ENCODE measurements around the gene STXBP3. TPM values are rescaled to one million over a fixed set of nuclear protein-coding genes. Genes with fewer than 3 reads are reported as not detected.

STXBP3 gene
- total RNA-seq, 4 donors from 2014 or later, result 51.0 to 75.8 (median 68.9) TPM

DNA sequence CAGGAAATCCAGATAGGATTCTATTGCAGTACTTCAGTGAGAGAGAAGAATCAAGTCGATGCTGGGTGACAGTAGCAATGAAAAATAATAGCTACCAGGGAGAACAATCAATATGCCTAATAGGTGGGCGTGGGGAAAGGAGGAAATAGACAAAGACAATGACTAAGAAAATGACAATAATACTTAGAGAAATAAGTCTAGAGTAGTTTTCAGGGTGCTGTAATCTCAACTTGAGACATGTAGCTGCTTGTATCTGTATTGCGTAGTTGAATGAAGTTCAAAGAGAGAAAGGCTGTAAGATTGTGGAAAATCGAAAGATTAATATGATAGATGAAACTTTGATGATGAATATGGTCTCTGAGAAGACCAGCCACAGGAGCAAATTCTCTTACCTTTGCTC is 2.6 kb downstream of the STXBP3 start:
- WGBS, 2 donors, result 88 to 93% methylated on average over 4 of the region's 4 CpGs
- TF ChIP-seq POLR2A (IDR thresholded peaks at IDR 0.05) (no peak), EP300 (IDR thresholded peaks at IDR 0.05) (no peak)
- TF ChIP-seq, protein P1, sequence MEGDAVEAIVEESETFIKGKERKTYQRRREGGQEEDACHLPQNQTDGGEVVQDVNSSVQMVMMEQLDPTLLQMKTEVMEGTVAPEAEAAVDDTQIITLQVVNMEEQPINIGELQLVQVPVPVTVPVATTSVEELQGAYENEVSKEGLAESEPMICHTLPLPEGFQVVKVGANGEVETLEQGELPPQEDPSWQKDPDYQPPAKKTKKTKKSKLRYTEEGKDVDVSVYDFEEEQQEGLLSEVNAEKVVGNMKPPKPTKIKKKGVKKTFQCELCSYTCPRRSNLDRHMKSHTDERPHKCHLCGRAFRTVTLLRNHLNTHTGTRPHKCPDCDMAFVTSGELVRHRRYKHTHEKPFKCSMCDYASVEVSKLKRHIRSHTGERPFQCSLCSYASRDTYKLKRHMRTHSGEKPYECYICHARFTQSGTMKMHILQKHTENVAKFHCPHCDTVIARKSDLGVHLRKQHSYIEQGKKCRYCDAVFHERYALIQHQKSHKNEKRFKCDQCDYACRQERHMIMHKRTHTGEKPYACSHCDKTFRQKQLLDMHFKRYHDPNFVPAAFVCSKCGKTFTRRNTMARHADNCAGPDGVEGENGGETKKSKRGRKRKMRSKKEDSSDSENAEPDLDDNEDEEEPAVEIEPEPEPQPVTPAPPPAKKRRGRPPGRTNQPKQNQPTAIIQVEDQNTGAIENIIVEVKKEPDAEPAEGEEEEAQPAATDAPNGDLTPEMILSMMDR (IDR thresholded peaks at IDR 0.05), result no peak

GRCh38 chr1:108750476-108751181 is 4.2 kb downstream of the STXBP3 start:
- Histone ChIP-seq H3K4me3 (no peak overlapping the region), H3K27ac (no peak overlapping the region), H3K27me3 (no peaks in the 10 kb centered on the region), H3K4me1 (peaks cover 0 to 62% (median 7%) of the 10 kb centered on the region in 4 donors), H3K9me3 (no peaks in the 10 kb centered on the region), H3K36me3 (peaks cover 0 to 26% (median 0%) of the 10 kb centered on the region in 3 donors)
- DNase-seq (ENCODE audit: low spot score in 2 of 2), result no peak
- TF ChIP-seq EP300 (IDR thresholded peaks at IDR 0.05) (no peak), POLR2A (IDR thresholded peaks at IDR 0.05) (no peak)
- TF ChIP-seq, protein P1 (IDR thresholded peaks at IDR 0.05), result no peak
- WGBS, 2 donors, result 67 to 87% methylated on average over 1 of the region's 1 CpG

More for the DNA sequence above, 2.6 kb downstream of the STXBP3 start:
- H3K4me1 ChIP-seq, result peaks cover 0 to 55% (median 7%) of the 10 kb centered on the region in 4 donors
- no peaks in the 10 kb centered on the region for H3K27me3 ChIP-seq
- DNase-seq (ENCODE audit: low spot score in 2 of 2), result no peak
- peaks cover 0 to 13% (median 0%) of the 10 kb centered on the region in 3 donors for H3K36me3 ChIP-seq
- no peaks in the 10 kb centered on the region for H3K9me3 ChIP-seq
- H3K27ac ChIP-seq, result no peak overlapping the region
- no peak overlapping the region for H3K4me3 ChIP-seq

DNA sequence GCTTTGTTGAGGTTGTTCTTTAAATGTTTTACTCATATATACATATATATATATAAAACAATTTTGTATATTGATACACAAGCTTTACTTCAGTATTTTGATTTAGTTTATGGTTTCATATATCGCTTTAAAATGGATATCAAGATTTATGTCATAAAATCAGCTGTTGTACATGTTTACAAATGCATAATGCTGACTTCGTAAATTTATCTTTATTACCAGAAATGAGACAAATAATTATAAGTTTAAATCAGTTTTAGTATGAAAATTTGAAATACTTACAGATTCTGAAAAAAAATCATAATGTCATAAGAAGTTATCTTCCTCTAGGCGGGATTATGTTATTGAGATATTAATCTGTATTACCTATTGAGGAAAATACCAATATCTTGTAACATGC is 6.9 kb downstream of the STXBP3 start:
- peaks cover 0 to 38% (median 0%) of the 10 kb centered on the region in 3 donors for H3K36me3 ChIP-seq
- 65 to 81% methylated on average over 3 of the region's 3 CpGs for WGBS, 2 donors
- no peak overlapping the region for H3K27ac ChIP-seq
- no peak for DNase-seq (ENCODE audit: low spot score in 2 of 2)
- H3K4me1 ChIP-seq, result peaks cover 0 to 53% (median 3%) of the 10 kb centered on the region in 4 donors
- H3K9me3 ChIP-seq, result no peaks in the 10 kb centered on the region
- no peak overlapping the region for H3K4me3 ChIP-seq
- TF ChIP-seq, protein P1 (IDR thresholded peaks at IDR 0.05), result no peak
- no peak for TF ChIP-seq POLR2A (IDR thresholded peaks at IDR 0.05)
- TF ChIP-seq EP300 (IDR thresholded peaks at IDR 0.05), result no peak
- no peaks in the 10 kb centered on the region for H3K27me3 ChIP-seq

DNA sequence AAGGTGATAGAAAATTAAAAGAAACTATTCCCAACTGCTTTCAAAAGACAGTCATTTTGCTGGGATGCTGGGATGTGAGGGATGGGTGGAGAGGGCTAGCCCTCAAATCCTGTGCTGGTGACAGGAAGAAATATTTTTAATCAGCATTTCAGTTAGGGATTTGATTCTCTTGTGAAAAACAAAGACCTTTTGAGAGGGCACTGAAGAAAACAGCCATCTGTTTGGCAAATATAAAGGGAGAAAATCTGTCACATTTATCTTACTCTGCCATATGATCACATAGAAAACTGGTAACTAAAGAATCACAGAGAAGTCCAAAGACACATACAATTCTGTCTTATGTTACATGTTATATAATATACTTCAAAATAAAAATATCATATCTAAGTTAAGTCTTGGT is 12.3 kb downstream of the STXBP3 start:
- Histone ChIP-seq H3K27ac (no peak overlapping the region), H3K27me3 (no peaks in the 10 kb centered on the region), H3K4me1 (peaks cover 0 to 8% (median 0%) of the 10 kb centered on the region in 4 donors), H3K9me3 (no peaks in the 10 kb centered on the region), H3K4me3 (no peak overlapping the region), H3K36me3 (peaks cover 0 to 73% (median 0%) of the 10 kb centered on the region in 3 donors)
- no peak for TF ChIP-seq POLR2A (IDR thresholded peaks at IDR 0.05)
- no peak for TF ChIP-seq EP300 (IDR thresholded peaks at IDR 0.05)
- TF ChIP-seq, protein P1 (IDR thresholded peaks at IDR 0.05), result no peak
- DNase-seq (ENCODE audit: low spot score in 2 of 2), result no peak

DNA sequence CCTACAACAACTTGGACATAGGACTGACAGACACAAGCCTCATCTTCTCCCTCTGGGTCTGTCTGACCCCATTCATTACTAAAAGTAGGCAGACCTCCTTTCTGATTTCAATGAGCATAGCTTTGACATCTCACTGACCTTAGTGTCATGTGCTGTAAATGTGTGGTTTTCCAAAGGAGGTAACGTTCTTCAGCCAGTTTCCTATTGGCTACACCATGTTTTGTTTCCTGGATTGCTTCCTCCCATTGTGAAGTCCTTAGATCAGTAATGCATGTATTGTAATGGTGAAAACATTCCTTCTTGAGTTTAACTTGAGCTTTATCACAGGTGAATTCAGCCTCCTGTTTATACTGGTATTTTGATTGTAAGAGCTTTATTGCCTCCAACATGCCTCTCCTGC is 20.6 kb downstream of the STXBP3 start:
- Histone ChIP-seq H3K36me3 (peaks cover 0 to 76% (median 2%) of the 10 kb centered on the region in 3 donors), H3K4me1 (no peaks in the 10 kb centered on the region), H3K27me3 (no peaks in the 10 kb centered on the region), H3K27ac (no peak overlapping the region), H3K4me3 (no peak overlapping the region), H3K9me3 (no peaks in the 10 kb centered on the region)
- WGBS, 2 donors, result 43 to 48% methylated on average over 1 of the region's 1 CpG
- TF ChIP-seq POLR2A (IDR thresholded peaks at IDR 0.05), result no peak
- TF ChIP-seq, protein P1 (IDR thresholded peaks at IDR 0.05), result no peak
- no peak for TF ChIP-seq EP300 (IDR thresholded peaks at IDR 0.05)
- DNase-seq (ENCODE audit: low spot score in 2 of 2), result no peak

All from tibial nerve (tissue), 4 donors.